NT2/D1 (cell line): ENCODE measurements around the gene GPAT3.

Experiments
- DNase-seq: peaks from one replicate; pipeline ENCODE4 v3.0.0-alpha.2; 2011; ENCODE audit warnings: low read depth, low spot score
- H3K27me3 ChIP-seq: 2 replicates; pipeline ENCODE4 v1.6.0; 2011; ENCODE audit warnings: mild to moderate bottlenecking; ENCODE audit not compliant: insufficient read length, insufficient read depth
- H3K36me3 ChIP-seq: 2 replicates; pipeline ENCODE4 v1.6.1; 2011; ENCODE audit warnings: mild to moderate bottlenecking, low read length, mixed read lengths; ENCODE audit not compliant: insufficient read depth, insufficient read length
- H3K4me1 ChIP-seq: 2 replicates; pipeline ENCODE4 v1.5.1; 2011; ENCODE audit not compliant: insufficient read depth, insufficient read length
- H3K4me3 ChIP-seq: 2 replicates; pipeline ENCODE4 v1.5.1; 2011; ENCODE audit warnings: low read depth; ENCODE audit not compliant: insufficient read length
- H3K9ac ChIP-seq: 2 replicates; pipeline ENCODE4 v1.6.0; 2011; ENCODE audit warnings: low read depth; ENCODE audit not compliant: insufficient read length
- H3K9me3 ChIP-seq: 2 replicates; pipeline ENCODE4 v1.5.1; 2011; ENCODE audit warnings: mild to moderate bottlenecking, low read length; ENCODE audit not compliant: insufficient read depth
- SUZ12 ChIP-seq: IDR thresholded peaks from 2 replicates; pipeline ENCODE4 v1.6.1; 2011; ENCODE audit not compliant: insufficient read length, insufficient read depth; ENCODE audit errors: extremely low read depth
- YY1 ChIP-seq: IDR thresholded peaks from 2 replicates; pipeline ENCODE4 v1.6.1; 2011; ENCODE audit not compliant: insufficient read length, insufficient read depth
- ZNF274 ChIP-seq: IDR thresholded peaks from 2 replicates; pipeline ENCODE4 v1.6.1; 2011; ENCODE audit warnings: mild to moderate bottlenecking, low read depth, low read length

The GPAT3 gene

GRCh38 chr4:83604321-83604720 is 68.4 kb downstream of the GPAT3 start:
- H3K4me3 ChIP-seq = no peak overlapping the region
- no peak for DNase-seq

DNA sequence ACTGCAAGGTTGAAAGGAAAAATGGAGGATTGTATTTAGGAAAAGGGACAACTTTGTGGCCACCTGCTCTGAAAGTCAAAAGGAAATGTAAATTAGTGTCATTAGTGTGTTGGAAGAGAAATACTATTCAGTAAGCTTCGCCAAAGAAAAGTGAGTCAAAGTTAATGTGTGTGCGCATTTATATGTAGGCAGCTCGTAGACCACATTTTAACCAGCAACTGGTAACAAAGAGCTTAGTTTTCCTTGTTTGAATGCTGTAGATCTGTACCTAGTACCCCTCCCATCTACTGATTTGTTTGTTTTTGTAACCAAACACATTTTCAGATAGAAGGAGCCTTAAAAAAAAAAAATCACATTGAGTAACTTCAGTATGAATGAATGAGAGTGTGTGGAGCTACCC is 69.3 kb downstream of the GPAT3 start:
- TF ChIP-seq ZNF274 = no peak
- TF ChIP-seq YY1 = no peak
- TF ChIP-seq SUZ12 = no peak
- H3K9ac ChIP-seq = no peak overlapping the region
- no peak overlapping the region for H3K4me3 ChIP-seq
- H3K27me3 ChIP-seq = no peaks in the 10 kb centered on the region
- H3K4me1 ChIP-seq = no peaks in the 10 kb centered on the region
- no peak for DNase-seq
- H3K9me3 ChIP-seq = no peaks in the 10 kb centered on the region
- H3K36me3 ChIP-seq = no peaks in the 10 kb centered on the region

More at GRCh38 chr4:83604321-83604720, 68.4 kb downstream of the GPAT3 start:
- no peak for TF ChIP-seq YY1
- TF ChIP-seq SUZ12 = no peak
- TF ChIP-seq ZNF274 = no peak
- Histone ChIP-seq H3K9me3 (no peaks in the 10 kb centered on the region), H3K27me3 (no peaks in the 10 kb centered on the region), H3K9ac (no peak overlapping the region), H3K36me3 (no peaks in the 10 kb centered on the region), H3K4me1 (no peaks in the 10 kb centered on the region)

DNA sequence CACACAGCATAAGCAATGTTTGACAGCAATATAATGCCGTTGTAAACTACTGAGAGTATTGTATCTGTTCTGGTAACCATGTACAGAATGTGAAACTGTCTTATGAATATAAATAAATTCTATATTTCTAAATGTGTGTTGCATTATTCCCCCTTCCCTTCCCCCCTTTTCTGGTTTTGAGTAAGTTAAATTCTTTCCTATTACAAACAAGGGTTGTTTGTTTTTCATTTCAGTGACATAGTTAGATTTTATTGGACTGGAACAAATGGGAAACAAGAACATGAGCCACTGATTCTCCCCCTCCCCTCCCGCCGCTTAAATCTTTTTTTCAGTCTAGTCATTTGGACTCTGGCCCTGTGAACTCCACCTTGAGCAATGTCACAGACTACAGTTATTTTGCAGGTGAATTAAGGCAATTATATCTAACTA is 69.8 kb downstream of the GPAT3 start:
- Histone ChIP-seq H3K4me3 (no peak overlapping the region), H3K27me3 (no peaks in the 10 kb centered on the region), H3K9ac (no peak overlapping the region), H3K36me3 (no peaks in the 10 kb centered on the region), H3K4me1 (no peaks in the 10 kb centered on the region), H3K9me3 (peaks cover 3% of the 10 kb centered on the region; the same call in 1 of the 2 replicates)
- TF ChIP-seq SUZ12 (no peak), YY1 (no peak), ZNF274 (no peak)
- DNase-seq = no peak

DNA sequence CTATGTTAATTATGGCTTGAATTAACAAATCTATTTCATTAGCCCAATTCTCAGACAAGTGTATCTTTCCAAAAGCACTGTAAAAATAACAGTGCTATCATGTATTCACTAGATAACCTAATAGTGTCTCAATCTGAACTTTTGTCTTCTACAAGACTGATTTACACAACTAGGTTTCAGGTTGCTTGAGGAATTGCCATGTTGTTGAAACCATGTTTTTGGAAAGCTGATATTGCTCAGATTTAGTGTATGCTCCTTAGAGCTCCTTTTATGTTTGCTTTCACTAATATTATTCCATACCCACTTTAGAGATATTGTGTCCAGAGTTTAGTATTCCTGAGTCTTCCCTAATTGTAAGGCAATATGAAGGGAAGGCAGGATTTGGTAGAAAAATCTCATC is 70.6 kb downstream of the GPAT3 start:
- H3K4me1 ChIP-seq = no peaks in the 10 kb centered on the region
- no peak overlapping the region for H3K9ac ChIP-seq
- DNase-seq = no peak
- peaks cover 4% of the 10 kb centered on the region; the same call in 1 of the 2 replicates for H3K9me3 ChIP-seq
- no peaks in the 10 kb centered on the region for H3K36me3 ChIP-seq
- no peak for TF ChIP-seq YY1
- no peak for TF ChIP-seq SUZ12
- TF ChIP-seq ZNF274 = no peak
- H3K27me3 ChIP-seq = no peaks in the 10 kb centered on the region
- H3K4me3 ChIP-seq = no peak overlapping the region

DNA sequence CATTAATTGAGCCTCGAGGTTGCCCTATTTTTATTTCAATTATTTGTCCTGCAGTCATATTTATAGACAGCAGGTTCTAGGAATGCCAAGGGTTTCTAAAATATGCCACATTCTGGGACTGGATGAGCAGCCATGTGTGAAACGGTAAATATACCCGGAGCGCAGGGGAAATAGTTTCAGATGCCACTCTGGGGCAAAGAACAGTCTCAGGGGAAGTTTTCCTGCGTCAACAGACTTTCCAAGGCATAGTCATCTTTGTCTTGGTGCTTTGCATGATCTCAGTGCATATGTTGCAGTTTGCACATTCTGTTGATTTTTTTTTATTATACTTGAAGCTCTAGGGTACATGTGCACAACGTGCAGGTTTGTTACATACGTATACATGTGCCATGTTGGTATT is 71.0 kb downstream of the GPAT3 start:
- Histone ChIP-seq H3K9ac (no peak overlapping the region), H3K4me3 (no peak overlapping the region), H3K36me3 (no peaks in the 10 kb centered on the region), H3K9me3 (peaks cover 4% of the 10 kb centered on the region; the same call in 1 of the 2 replicates), H3K27me3 (no peaks in the 10 kb centered on the region), H3K4me1 (no peaks in the 10 kb centered on the region)
- no peak for DNase-seq
- TF ChIP-seq YY1 (no peak), SUZ12 (no peak), ZNF274 (no peak)

DNA sequence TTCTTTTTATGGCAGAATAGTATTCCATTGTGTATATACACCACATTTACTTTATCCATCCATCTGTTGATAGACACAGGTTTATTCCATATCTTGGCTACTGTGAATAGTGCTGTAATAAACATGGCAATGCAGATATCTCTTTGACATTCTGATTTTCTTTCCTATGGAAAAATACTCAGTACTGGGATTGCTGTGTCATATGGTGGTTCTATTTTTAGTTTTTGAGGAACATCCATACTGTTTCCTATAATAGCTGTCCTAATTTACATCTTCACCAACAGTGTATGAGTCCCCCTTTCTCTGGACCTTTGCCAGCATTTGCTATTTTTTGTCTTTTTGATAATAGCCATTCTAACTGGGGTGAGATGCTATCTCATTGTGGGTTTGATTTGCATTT is 73.5 kb downstream of the GPAT3 start:
- H3K27me3 ChIP-seq = no peaks in the 10 kb centered on the region
- TF ChIP-seq YY1 = no peak
- no peak for TF ChIP-seq SUZ12
- no peak for TF ChIP-seq ZNF274
- H3K4me3 ChIP-seq = no peak overlapping the region
- H3K36me3 ChIP-seq = no peaks in the 10 kb centered on the region
- no peak overlapping the region for H3K9ac ChIP-seq
- peaks cover 17% of the 10 kb centered on the region for H3K9me3 ChIP-seq
- no peak for DNase-seq
- no peaks in the 10 kb centered on the region for H3K4me1 ChIP-seq

DNA sequence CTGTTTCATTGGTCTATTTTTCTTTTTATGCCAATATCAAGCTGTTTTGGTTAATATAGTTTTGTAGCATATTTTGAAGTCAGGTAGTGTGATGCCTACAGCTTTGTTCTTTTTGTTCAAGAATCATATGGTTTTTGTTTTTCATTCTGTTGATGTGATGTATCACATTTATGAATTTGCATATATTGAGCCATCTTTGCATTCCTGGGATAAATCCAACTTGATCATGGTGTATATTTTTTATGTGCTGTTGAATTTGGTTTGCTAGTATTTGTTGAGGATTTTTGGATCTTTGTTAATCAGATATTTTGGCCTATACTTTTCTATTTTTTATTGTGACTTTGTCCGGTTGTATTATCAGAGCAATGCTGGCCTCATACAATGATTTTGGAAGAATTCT is 74.8 kb downstream of the GPAT3 start:
- Histone ChIP-seq H3K9me3 (peaks cover 17% of the 10 kb centered on the region), H3K36me3 (no peaks in the 10 kb centered on the region), H3K4me3 (no peak overlapping the region), H3K27me3 (no peaks in the 10 kb centered on the region), H3K4me1 (no peaks in the 10 kb centered on the region), H3K9ac (no peak overlapping the region)
- TF ChIP-seq ZNF274 (no peak), SUZ12 (no peak), YY1 (no peak)
- no peak for DNase-seq
